GM12873 (cell line): ENCODE data around the gene TENM4.

Source experiments
- TF ChIP-seq, protein P1 (sequence below): IDR thresholded peaks from 2 replicates; pipeline ENCODE4 v1.5.1; 2012; ENCODE audit warnings: low read depth, mild to moderate bottlenecking, moderate library complexity, low read length, control low read depth; ENCODE audit not compliant: insufficient read depth; ENCODE audit errors: missing control alignments

Gene TENM4

GRCh38 chr11:79465160-79465559, 24.3 kb upstream of the TENM4 start:
- TF ChIP-seq, protein P1, sequence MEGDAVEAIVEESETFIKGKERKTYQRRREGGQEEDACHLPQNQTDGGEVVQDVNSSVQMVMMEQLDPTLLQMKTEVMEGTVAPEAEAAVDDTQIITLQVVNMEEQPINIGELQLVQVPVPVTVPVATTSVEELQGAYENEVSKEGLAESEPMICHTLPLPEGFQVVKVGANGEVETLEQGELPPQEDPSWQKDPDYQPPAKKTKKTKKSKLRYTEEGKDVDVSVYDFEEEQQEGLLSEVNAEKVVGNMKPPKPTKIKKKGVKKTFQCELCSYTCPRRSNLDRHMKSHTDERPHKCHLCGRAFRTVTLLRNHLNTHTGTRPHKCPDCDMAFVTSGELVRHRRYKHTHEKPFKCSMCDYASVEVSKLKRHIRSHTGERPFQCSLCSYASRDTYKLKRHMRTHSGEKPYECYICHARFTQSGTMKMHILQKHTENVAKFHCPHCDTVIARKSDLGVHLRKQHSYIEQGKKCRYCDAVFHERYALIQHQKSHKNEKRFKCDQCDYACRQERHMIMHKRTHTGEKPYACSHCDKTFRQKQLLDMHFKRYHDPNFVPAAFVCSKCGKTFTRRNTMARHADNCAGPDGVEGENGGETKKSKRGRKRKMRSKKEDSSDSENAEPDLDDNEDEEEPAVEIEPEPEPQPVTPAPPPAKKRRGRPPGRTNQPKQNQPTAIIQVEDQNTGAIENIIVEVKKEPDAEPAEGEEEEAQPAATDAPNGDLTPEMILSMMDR = no peak

GRCh38 chr11:79461666-79462645, 21.1 kb upstream of the TENM4 start:
- TF ChIP-seq, protein P1 = no peak

GRCh38 chr11:79461144-79461543, 20.3 kb upstream of the TENM4 start:
- TF ChIP-seq, protein P1 = peak; percentile 63

DNA sequence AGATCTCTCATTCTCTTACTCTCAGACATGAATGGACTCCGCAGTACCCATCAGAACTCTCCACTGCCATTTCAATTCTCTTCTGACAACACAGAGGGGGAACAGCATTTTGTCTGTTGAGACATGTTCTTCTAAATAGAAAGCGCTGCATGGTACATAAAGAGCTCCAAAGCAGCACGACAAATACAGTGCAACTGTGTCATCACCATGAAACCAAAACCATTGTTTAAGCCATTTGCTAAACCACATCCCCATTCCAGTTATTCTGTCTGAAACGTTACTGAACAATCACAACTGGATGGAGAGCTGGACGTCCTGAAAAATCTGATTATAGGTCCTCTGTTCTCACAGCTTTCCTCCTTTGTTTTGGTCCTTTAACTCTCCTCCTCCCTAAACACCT, 17.9 kb upstream of the TENM4 start:
- TF ChIP-seq, protein P1 = no peak

DNA sequence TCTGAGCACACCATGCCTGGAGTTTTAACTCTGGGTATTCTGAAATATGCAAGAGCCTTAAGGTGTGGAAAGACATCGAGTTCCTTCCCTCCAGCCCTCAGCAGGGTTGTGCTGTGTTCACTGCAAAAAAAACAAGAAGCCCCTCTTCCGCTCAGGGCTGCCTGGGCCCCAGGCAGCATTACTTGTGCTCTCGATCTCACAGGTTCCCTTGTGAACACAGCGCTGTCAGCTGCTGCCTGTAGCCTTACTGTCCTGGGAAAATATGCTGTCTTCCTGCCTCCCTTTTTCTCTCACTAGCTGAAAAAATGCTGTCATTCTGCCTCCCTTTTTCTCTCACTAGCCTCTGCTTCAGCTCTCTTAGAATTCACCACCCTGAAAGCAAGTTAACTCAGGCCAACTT, 15.7 kb upstream of the TENM4 start:
- TF ChIP-seq, protein P1 = no peak

GRCh38 chr11:79453617-79454016, 12.8 kb upstream of the TENM4 start:
- TF ChIP-seq, protein P1 = no peak

DNA sequence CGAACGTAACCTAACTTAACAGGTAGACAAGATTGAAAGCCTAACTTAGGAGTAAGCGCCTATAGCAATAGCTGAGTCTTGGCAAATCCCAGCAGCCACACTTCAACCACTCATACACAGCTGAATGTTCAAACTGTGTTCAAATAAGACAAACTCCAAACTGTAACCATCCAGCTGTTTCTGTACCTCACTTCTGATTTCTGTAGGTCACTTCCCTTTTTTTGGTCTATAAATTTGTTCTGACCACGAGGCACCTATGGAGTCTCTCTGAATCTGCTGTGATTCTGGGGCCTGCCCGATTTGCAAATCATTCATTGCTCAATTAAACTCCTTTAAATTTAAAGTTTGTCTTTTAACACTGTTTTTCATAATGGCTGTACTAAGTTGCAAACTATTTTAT, 8.2 kb upstream of the TENM4 start:
- TF ChIP-seq, protein P1 = no peak
